HG02840 (cell line): ENCODE results near the gene OR51A7.
"Not testable (repeated sequence)": the region's sequence is repeated elsewhere in the genome, so short reads cannot be mapped to it uniquely, and the experiment has no call there.

Experiments
- ATAC-seq: cut with Tn5 transposase; IDR thresholded peaks from one replicate; pipeline ENCODE4 v1.9.1; 2021; ENCODE audit warnings: mild to moderate bottlenecking, moderate library complexity, moderate number of reproducible peaks; ENCODE audit not compliant: unreplicated experiment, low FRiP score

OR51A7 gene, protein sequence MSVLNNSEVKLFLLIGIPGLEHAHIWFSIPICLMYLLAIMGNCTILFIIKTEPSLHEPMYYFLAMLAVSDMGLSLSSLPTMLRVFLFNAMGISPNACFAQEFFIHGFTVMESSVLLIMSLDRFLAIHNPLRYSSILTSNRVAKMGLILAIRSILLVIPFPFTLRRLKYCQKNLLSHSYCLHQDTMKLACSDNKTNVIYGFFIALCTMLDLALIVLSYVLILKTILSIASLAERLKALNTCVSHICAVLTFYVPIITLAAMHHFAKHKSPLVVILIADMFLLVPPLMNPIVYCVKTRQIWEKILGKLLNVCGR

GRCh38 chr11:4903484-4903883, at the start of gene OR51A7:
Gene OR51A7 (plus strand): TSS chr11:4903783. CDS start chr11:4907370, 3,587 bp downstream.
- ATAC-seq: no peak

DNA sequence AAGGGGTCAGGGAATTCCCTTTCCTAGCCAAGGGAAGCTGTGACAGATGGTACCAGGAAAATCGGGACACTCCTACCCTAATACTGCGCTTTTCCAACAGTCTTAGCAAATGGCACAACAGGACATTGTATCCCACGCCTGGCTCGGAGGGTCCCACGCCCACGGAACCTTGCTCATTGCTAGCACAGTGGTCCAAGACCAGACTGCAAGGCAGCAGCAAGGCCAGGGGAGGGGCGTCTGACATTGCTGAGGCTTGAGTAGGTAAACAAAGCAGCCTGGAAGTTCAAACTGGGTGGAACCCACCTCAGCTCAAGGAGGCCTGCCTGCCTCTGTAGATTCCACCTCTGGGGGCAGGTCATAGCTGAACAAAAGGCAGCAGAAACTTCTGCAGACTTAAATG, 49.3 kb upstream of the OR51A7 start:
- ATAC-seq: not testable (repeated sequence)

- ATAC-seq: no peak
Observed at GRCh38 chr11:4862447-4863236, 40.9 kb upstream of the OR51A7 start.

DNA sequence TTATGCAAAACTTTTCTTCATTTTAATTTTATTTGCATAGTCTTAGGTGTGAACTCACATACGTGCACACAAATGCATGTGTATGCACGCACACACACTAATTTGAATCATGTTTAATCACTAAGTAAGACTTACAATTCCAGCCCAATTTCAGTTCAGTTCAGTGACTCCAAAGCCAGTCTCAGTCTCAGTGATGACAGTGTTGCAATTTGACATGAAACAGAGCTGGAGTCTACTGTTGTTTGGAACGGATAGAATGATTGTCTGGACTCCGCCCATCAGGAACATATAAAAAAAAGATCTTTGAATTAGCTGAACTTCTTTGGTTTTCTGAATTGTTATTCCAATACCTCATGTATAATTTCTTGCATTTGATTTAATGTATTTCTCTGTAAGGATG, 39.7 kb upstream of the OR51A7 start:
- ATAC-seq: no peak

DNA sequence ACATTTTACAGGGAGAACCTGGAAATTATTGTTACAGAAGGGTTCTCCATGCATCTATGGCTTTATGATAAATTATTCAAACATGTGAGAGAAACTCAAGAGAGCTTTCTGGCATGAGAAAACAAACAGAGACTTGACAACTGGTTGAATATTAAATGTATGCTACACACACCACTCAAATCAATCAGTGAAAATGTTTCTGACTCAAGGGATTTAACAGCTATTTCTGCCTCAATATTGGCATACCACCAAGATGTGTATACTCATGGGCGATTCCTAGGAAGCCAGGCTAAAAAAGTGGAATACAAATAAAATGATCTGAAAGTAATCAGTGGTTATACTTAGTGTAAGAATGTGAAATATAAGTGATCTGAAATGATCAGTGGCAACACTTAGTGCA, 37.7 kb upstream of the OR51A7 start:
- ATAC-seq: no peak

GRCh38 chr11:4881188-4881587, 22.4 kb upstream of the OR51A7 start:
- no peak for ATAC-seq

GRCh38 chr11:4881860-4882500, 21.6 kb upstream of the OR51A7 start, which contains the start of gene OR51T1:
Gene OR51T1 (plus strand): TSS chr11:4881900. CDS start chr11:4881900, 0 bp downstream.
- no peak for ATAC-seq

- no peak for ATAC-seq
Observed at GRCh38 chr11:4882543-4882942, 21.0 kb upstream of the OR51A7 start.

GRCh38 chr11:4884361-4884760, 19.2 kb upstream of the OR51A7 start:
- no peak for ATAC-seq

- no peak for ATAC-seq
Observed at GRCh38 chr11:4886186-4886585, 17.4 kb upstream of the OR51A7 start.

- ATAC-seq: no peak
Observed at GRCh38 chr11:4887591-4887990, 16.0 kb upstream of the OR51A7 start.

DNA sequence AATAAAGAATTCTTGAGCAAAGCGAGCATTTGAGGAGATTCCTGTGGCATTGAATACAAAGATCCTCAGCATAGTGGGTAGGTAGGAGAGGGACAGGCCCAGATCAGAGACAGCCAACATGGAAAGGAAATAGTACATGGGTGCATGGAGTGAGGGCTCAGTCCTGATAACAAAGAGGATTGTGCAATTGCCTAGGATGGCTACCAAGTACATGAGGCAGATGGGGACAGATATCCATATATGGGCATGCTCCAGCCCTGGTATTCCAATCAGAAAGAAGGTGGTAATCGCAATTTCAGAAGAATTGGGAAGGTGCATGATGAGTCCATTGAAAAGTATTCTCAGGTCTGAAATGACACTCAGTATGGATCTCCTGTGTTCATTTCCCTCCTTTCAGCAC, 13.3 kb upstream of the OR51A7 start:
- no peak for ATAC-seq

- no peak for ATAC-seq
Observed at GRCh38 chr11:4891996-4892640, 11.5 kb upstream of the OR51A7 start.

DNA sequence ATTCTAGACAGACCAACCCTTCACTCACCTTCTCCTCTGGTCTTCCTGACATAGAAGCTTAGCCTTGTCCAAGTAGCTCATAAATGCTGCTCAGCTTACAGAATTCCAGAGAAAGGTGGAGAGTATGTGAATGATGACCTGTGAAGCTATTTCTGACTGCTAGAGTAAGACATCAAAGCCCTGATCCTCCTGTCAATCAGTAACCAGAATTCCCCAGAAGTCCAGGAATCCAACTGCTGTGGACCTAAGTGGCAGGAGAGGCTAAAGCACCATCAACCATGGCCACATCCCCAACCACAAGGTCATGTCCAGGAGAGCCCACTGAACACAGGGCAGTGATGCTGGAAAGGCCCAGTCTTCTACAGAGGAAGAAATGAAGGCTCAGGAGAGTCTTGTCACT, 13.0 kb downstream of the OR51A7 start:
- no peak for ATAC-seq

- ATAC-seq: no peak
Observed at GRCh38 chr11:4919250-4919649, 15.7 kb downstream of the OR51A7 start, which contains the start of gene OR51G2. Gene OR51G2 (minus strand): TSS chr11:4919350. CDS start chr11:4915663, 3,687 bp downstream.

DNA sequence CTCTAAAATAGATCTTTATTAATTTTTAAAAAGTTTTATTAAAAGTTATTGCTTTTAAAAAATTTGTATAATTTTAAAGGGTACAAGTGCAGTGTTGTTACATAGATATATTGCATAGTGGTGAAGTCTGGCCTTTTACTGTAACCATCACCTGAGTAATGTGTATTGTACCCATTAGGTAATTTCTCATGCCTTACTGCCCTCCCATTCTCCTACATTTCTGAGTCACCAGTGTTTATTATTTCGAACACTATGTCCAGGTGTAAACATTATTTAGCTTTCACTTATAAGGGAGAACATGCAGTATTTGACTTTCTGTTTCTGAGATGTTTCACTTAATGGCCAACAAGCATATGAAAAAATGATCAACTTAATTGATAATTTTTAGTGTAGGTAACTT, 18.2 kb downstream of the OR51A7 start:
- no peak for ATAC-seq

DNA sequence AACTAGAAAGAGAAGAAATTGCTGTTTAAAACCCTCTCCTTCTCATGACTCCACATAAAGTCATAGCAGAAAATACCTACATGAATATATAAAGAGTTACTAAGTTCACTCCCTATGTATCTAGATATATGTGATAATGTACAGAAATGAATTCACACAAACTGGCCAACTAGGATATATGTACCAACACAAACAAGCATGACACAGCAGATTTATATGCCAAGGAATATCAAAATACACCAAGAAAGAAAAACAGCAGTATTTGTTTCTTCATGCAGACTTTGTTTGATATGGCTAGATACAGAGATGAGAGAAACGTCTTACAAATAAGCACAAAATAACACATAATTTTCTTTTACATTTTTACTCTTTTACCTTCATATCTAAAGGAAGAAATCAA, 18.7 kb downstream of the OR51A7 start:
- no peak for ATAC-seq

DNA sequence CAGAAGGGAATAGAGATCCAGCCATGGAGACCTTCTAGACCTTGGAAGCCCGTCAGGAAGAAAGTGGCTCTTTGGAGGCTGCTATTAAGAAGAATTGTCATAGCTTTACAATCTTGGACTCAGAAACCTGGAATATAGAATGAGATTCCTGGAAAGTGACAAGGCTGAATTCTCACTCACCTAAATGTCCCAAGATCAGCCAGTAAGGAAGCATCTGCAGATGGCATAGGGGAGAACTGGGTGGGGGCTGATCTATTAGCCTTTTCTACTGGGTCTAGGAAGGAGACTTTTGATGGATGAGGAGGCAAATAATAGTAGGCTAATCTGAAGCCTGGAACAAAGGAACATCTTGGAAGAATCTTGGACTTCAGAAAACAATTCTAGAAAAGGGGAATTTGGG, 20.7 kb downstream of the OR51A7 start, which contains the start of gene OR51G1:
OR51G1 (minus strand) TSS at position 101 of the 400 bp plus-strand sequence; CDS start at position 101, 0 bp downstream.
- ATAC-seq: no peak

DNA sequence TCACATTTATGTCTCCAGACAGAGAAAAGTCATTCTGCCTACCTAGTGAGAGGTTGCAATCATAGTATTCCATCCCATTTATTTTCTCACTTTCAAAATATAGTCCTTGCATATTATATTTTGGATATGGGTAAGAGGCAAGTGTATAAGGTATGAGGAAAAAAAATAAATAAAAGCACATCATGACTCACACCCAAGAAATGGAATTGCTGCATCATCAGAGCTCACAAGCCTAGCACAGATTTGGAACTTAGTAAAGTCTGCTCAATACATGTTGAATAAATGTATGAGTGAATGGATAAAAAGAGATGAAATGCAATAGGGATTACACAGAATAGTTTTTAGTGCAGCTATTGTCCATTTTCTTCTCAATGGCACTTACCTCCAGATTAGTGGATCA, 23.0 kb downstream of the OR51A7 start:
- ATAC-seq: no peak

DNA sequence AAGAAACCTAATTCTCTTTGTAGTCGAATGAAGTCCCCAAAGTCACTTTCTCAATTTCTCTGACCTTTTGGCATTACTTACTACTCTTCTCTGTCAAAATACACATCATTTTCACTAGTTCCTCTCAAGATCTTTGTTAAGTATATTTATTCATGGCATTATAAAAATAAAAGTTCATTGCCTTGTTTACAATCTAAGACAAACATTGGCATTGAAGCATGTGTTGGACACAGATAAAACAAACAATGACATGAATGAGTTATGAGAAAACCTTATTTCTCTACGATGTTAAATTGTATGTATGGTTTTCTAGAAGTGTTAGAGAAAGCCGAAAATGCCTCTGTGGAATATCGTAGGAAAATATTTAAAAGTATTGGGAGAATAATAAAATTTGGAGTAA, 29.2 kb downstream of the OR51A7 start:
- ATAC-seq: no peak

DNA sequence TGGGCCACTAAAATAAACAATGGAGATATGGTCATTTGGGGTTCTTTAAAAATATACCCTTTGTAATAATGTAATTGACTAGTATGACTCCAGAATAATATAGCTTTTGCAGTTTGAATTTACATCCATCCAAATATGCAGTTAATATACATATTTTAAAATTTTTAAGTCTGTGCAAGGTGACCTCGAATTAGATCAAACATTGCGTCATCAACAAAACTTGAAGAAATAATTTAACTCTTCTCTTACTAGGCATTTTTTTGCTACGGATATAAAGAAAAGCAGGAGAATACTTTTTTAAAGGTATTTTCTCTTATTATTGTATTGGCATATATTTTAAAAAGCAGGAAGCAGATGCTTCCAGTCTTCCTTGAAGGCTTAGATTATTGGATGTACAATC, 33.2 kb downstream of the OR51A7 start:
- no peak for ATAC-seq
